ENCODE measurements around the gene CLSTN3. TPM values are rescaled to one million over a fixed set of nuclear protein-coding genes. Genes with fewer than 3 reads are reported as not detected.
A peak's percentile ranks its signal among the peaks of the same experiment; 100 is the strongest.

The CLSTN3 gene
- 10 to 100 TPM in 1 of 2 donors, 1 to 10 TPM in 1; 8.3 to 13.1 TPM for total RNA-seq
- long read RNA-seq, partial matches to known transcripts, result 0 of 1 reads
- long read RNA-seq, other reads (novel, unspliced or antisense), result 1 of 1 reads

GRCh38 chr12:7129872-7130691 lies at the start of gene CLSTN3:
Gene CLSTN3, plus strand, starts transcription at chr12:7130371. Its CDS starts 278 bp downstream, at chr12:7130649.
- ATAC-seq (peak; percentile 80), DNase-seq (peak; percentile 85 to 88)
- intact Hi-C loops (cut with DNase I, micrococcal nuclease), result no loop called here

GRCh38 chr12:7081037-7081436 lies 49.1 kb upstream of the CLSTN3 start:
- ATAC-seq (no peak), DNase-seq (no peak)
- intact Hi-C loops (cut with DNase I, micrococcal nuclease), result no loop called here

- intact Hi-C loops (cut with DNase I, micrococcal nuclease), result no loop called here
- ATAC-seq (no peak), DNase-seq (no peak)
Measured at GRCh38 chr12:7083125-7083524, 47.0 kb upstream of the CLSTN3 start.

DNA sequence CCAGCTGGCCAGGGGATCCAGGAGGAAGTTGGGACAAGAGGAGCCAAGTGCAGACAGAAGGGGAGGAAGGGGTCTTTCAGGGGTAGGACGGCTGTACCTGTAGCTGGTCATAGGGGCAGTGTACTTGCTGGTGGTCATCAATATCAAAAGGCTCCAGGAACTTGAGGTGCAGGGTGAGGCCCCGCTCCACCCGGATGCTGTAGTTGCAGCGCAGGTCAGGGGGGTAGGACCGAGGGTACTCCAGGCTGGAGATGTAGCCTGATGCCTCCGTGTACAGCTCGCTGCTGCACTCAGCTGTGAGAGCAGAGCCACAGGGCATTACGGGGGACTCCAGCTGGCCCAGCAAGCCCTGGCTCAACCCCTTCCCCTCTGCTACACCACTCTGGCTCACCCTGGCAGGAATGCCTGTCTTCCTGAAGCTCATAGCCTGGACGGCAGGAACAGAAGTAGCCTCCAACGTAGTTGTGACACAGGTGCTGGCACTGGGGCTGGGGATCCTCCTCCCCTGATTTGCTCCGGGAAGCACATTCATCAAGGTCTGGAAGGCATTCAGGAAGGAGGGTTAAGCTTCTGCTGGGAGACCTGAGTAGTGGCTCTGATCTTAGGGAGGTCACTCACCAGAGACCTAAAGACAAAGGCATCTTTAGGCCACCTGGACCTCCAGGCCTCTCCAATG lies 40.8 kb upstream of the CLSTN3 start:
- DNase-seq (no peak), ATAC-seq (no peak)
- intact Hi-C loops (cut with DNase I, micrococcal nuclease), result no loop called here

- no peak for DNase-seq
- intact Hi-C loops (cut with DNase I, micrococcal nuclease), result no loop called here
- ATAC-seq, result no peak
Measured at GRCh38 chr12:7090222-7090998, 39.8 kb upstream of the CLSTN3 start.

- intact Hi-C loops (cut with DNase I, micrococcal nuclease), result no loop called here
- ATAC-seq (no peak), DNase-seq (no peak)
Measured at GRCh38 chr12:7091171-7091570, 39.0 kb upstream of the CLSTN3 start.

DNA sequence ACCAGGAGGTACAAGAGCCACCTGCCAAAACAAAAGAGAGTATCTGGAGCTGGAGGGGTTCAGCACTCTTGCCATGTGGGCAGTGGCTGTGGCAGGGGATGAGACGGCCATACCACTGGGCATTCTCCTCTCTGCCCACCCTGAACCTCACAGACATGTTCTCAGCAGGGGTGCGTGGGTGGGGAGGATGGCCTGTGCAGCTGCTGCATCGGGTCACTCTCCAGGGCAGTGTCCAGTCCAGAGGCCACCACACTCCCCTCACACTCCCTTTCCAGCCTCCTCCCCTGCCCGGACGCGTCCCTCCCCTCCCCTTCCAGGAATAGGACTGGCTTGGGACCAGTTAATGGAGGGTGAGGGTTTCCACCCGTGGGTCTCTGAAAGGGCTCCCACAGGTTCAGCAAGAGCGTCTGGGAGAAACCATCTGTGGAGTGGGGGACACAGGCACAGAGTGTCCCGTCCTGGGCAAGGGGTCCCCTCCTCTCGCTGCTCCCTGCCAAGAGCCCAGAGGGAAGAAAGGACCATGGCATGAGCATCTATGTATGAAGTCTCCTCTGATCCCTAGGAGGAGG lies 38.4 kb upstream of the CLSTN3 start:
- peak; percentile 21 for ATAC-seq
- DNase-seq, result no peak
- intact Hi-C loops (cut with DNase I, micrococcal nuclease), result no loop called here

- ATAC-seq (peak; percentile 60), DNase-seq (peak; percentile 64 to 77)
- intact Hi-C loops (cut with DNase I, micrococcal nuclease), result no loop called here
Measured at GRCh38 chr12:7092229-7092985, 37.8 kb upstream of the CLSTN3 start, which contains the start of gene C1R. Gene C1R, minus strand, starts transcription at chr12:7092445. Its CDS starts 57 bp downstream, at chr12:7092388.

- intact Hi-C loops (cut with DNase I, micrococcal nuclease), result no loop called here
- no peak for ATAC-seq
- no peak for DNase-seq
Measured at GRCh38 chr12:7092986-7093460, 37.1 kb upstream of the CLSTN3 start.

DNA sequence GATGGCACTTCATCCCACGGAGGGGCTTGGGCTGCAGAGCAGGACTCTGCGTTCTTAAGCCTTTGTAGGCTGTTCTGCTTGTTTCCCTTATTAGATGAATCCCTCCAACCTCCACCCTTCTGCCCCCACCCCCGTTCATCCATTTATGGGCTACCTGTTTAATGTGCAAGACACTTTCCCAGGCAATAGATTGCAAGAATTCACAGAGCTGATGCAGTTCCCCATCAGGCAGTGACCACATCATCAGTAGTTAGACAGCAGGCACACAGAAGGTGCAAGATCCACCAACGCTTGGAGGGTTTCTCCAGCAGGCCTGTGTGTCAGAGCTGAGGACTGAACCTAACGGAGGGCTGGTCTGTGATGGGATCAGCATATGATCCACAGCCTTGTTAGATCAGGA lies 36.7 kb upstream of the CLSTN3 start:
- intact Hi-C loops (cut with DNase I, micrococcal nuclease), result no loop called here
- DNase-seq, result no peak
- no peak for ATAC-seq

DNA sequence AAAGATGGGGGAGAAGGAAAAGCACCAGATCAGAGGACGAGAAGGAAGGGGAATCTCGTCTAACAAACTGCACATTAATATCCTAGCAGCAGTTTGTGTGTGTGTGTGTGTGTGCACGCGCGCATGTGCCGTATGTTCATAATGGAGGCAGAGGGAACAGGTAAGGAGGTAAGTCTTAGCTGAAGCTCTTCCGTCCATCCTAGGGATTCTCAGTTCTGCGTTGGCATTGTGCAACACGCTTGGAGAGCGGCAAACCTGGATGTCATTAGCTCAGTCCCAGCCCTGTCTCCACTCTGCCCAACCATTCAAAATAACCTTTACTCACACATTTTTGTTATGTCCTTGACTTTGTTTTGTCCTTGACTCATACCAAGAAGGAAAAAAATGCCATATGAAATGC lies 36.3 kb upstream of the CLSTN3 start:
- intact Hi-C loops (cut with DNase I, micrococcal nuclease), result no loop called here
- DNase-seq (no peak), ATAC-seq (peak; percentile 17)

- intact Hi-C loops (cut with DNase I, micrococcal nuclease), result no loop called here
- ATAC-seq (peak; percentile 5), DNase-seq (no peak)
Measured at GRCh38 chr12:7096006-7096932, 33.9 kb upstream of the CLSTN3 start.

GRCh38 chr12:7096979-7097378 lies 33.2 kb upstream of the CLSTN3 start:
- no peak for ATAC-seq
- intact Hi-C loops (cut with DNase I, micrococcal nuclease), result no loop called here

GRCh38 chr12:7099290-7099996 lies 30.7 kb upstream of the CLSTN3 start:
- DNase-seq, result no peak
- ATAC-seq, result no peak
- intact Hi-C loops (cut with DNase I, micrococcal nuclease), result no loop called here

More at GRCh38 chr12:7096979-7097378, 33.2 kb upstream of the CLSTN3 start:
- no peak for DNase-seq

GRCh38 chr12:7100239-7100638 lies 29.9 kb upstream of the CLSTN3 start:
- DNase-seq (no peak), ATAC-seq (no peak)
- intact Hi-C loops (cut with DNase I, micrococcal nuclease), result loop anchor here (5.0 to 10.0 kb wide), 2 partner anchors 38 to 145 kb away; partner anchors contain the start of genes C1S (in 1 of the 2) and PTPN6 (in 1 of the 2)

- DNase-seq, result peak in 1 of 2 donors; percentile 8
- no peak for ATAC-seq
- intact Hi-C loops (cut with DNase I, micrococcal nuclease), result loop anchor here (5.0 to 10.0 kb wide), 2 partner anchors 39 to 146 kb away; partner anchors contain the start of genes C1S (in 1 of the 2) and PTPN6 (in 1 of the 2)
Measured at GRCh38 chr12:7101047-7101693, 29.0 kb upstream of the CLSTN3 start.

Data from left colon (tissue), 2 donors.